Activated T-cell treated with anti-CD3 and anti-CD28 coated beads, Interleukin-2, amount 50 U/mL, for 1 hour (primary cell): ENCODE results near the gene EPHB6.

ENCODE experiments used
- DNase-seq: peaks from one replicate; pipeline ENCODE4 v3.0.0-alpha.2; 2020

The EPHB6 gene

DNA sequence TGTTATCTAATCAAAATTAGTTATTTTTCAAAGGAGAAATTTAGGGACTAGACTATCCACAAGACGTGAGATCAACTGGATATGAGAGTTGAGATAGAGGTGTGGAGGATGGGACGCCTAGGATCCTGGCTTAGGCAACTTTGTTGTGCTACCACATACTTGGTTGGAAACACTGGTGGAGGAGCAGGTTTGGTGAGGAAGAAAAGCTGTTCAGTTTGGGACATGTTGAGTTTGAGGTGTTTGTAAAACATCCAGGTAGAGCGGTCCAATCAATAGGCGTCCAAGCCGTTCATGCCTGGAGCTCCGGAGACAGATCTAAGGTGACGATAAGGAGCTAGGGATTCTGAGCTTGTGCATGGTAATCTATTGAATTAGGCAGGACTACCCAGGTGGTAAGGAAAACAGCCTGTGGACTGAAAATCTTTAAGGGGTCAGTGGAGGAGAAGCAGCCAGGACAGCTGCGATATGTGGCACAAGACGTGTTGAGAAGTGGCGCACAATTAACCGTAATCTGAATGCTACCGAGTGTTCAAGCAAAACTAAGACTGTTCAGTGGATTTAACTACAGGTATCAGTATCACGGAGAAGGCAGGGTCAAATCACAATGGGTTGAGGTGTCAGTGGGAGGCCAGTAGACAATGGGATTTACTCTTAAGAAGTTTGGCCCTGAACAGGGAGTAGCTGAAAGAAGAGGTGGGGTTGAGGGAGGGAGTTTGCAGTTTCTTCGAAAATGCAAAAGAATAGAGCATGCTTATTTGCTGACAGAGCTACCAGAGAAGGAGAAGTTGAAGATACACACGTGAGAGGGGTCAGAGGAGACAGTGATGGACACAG, 46.8 kb downstream of the EPHB6 start:
- no peak for DNase-seq

DNA sequence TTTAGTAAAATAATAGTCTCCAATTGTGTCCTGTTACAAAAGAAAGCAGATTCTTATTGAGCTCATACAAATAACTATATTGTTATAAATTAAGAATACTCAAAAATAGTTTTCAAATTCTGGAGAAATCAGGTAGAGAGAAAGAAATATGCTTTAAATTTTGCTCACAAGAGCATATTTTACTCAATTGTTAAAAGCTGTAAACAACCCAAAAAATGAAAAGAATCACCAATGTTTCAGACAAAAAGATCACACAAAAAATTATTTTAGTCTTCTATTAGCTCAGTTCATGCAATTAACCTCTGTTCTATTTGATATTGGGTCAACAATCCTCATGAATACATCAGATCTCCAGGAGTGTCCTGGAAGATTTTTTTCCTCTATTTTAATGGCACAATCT, 49.3 kb downstream of the EPHB6 start:
- DNase-seq, result no peak

DNA sequence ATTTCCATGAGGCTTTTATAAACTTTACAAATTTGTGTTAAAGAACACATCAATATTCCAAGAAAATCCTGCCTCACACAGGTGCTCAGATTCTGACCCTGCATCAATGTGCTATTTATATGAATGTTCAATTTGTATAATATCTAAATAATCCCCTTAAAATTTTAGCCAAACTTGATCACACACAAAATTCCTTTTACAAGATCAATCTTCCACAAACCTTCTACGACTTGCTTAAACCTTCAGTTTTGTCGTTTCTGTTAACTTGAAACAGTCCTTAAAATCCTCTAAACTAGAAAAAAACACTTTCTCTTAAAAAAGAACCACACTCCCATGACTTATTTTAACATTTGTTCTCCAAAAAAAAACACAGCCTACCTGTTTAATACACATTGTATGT, 50.9 kb downstream of the EPHB6 start:
- DNase-seq, result no peak

DNA sequence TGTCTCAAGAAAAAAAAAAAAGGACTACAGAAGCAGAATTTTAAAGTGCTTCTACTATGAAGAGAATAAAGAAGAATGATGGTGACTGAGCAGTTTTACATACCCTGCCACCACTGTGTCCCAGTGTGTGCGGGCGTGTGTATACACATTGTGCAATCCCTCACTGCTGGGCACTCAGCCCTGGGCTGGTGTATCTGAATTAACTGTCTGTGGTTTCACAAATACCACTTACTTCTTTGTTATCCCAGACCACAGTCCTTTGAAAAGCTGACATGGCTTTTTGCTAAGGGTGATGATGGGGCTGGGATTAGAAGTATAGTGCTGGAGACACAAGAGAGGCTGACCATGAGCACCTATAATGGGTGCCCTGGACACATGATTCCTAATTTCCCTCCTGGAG, 51.8 kb downstream of the EPHB6 start:
- DNase-seq, result no peak

DNA sequence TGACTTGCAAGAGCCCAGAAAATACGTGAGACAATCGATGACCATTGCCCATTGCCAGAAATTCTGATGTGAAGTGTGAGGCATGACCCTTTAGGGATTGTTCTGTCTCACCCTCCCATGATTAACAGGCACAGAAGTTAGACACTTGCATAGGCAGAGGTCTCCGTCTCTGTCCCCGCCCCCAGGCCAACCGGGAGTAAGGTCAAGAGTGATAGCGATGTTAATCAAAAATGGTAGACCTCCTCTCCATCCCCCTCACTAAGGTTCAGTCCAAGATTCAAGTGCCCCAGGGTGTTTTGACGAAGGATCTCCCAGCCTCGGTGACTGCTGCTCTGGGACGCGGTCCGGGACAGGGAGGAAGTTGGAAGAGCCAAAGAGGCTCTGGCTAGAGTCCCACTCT, 53.4 kb downstream of the EPHB6 start:
- DNase-seq, result no peak

DNA sequence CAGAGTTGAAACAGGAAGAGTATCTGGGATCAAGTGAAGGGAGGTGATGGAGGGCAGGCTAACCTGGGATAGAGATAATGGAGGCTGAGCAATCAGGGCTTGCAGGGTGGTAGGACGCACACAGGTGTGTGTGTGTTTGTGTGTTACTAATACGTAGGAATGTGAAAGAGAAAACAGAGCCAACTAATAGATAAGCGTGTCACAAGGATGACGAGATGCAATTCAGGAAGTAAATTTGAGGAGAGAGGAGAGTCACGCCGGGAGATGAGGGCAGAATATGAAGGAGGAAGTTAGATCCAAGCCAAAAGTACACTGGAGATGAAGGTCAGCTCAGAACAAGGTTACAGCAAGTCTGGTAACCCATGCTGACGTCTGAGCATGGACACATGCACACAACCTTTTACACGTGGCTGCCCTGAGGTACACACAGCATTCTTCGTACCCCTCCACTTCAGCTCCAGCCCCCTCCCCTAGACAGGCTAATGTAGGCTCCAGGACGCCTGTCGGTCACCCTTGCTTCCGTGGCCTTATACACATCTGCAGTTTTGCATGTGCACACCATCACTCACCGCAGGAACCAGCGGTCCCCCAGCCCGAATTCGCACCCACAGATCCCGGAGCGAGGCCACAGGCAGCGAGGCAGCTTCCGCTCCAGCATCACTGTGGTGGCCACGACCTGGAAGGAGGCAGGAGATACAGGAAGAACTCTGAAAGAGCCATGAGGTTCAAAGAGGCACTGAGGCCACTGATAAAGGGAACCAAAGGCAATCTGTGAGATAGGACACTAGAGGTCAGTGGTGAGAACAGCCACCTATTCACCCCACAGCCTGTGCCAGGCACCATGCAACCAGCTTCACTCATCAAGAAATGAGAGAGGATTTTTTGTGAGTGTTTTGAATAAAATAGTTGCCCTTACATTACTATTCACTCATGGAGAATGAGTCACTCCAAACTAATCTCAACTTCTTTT, 54.3 kb downstream of the EPHB6 start:
- no peak for DNase-seq

DNA sequence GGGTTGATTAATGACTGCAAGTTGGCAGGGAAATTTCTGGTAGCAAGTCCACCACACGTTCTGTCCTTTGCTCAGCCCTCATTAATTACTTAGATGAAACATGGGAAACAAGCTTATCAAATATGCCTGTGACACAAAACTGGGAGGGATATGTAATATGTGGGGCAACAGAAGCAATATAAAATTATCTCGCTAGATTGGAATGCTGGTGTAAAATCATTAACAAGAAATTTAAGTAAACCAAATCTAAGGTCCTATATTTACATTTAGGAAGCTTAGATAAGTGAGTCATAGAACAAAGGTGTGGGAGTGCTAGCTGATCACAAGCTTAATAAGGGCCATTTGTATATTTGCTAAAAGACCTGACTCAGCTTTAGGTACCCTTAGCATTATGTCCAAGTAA, 55.2 kb downstream of the EPHB6 start:
- DNase-seq, result no peak

DNA sequence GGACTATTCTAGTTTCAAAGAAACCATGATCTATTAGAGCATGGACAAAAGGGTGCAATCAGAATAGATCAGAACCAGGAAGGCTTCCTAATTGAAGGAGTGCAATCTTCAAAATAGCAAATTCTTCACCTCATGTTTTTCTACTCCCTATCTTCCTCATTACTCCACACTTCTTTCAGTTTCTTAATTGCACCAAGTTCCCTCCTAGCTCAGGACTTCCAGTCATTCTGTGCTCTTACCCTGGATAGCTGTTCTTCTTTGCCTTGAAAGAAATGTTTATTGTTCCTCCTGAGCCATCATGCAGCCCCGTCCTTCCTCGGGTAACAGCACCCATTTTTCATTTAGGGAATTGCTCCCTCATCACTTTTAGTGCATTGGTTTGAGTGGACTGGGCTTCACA, 55.6 kb downstream of the EPHB6 start:
- no peak for DNase-seq

DNA sequence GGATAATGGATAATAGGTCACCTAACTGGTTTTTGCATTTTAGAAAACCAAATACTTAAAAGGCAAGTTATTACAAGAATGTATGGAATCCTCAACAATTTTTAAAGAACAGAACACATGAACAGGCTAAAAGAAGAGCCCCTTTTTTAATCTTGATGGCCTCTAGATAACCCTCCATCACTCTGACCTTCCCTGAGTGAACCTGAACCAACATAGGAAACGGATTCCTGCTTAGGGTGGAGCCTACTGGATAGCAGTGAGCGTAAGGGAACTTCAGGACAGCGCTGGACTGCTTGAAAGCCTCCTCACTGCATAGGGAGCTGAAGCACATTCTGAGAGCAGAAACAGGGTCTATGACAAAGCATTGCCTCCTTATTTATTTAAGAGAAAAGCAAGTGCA, 58.2 kb downstream of the EPHB6 start:
- no peak for DNase-seq

DNA sequence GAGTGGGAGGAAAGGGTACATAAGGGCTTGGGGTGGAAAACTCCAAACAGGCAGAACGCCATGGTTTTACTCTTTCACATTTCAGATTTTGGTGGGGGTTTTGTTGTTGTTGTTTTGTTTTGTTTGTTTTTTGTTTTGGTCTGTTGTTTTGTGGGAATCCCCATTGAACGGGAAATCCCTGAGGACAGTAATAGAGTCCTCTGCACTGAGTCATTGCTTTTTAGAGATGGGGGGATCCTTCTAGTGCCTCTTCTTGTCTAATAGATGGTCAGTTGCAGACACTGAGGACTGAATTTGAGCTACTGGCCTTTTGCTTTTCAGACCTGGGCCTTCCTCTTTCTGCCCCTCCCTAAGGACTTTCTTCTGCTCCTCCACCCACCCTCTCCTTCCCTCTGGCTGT, 58.7 kb downstream of the EPHB6 start:
- no peak for DNase-seq

DNA sequence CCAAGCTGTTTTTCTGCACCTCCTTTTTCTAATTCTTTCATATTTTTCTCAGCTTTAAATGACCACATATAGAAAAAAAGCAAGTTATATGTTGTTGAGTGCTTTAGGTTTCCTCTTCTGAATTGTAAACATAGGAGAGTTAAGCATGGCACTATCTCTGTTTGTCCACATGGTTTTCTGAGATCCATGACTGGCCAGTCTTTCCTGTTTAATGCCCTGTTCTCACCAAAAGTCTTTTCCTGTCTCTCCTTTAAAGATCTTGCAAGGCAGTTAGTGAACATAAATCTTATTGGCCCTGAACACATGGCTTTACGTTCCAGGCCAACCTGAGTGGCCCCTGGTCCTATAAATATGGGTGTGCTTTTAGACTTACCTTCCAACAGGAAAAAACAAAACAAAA, 59.2 kb downstream of the EPHB6 start:
- DNase-seq, result no peak

DNA sequence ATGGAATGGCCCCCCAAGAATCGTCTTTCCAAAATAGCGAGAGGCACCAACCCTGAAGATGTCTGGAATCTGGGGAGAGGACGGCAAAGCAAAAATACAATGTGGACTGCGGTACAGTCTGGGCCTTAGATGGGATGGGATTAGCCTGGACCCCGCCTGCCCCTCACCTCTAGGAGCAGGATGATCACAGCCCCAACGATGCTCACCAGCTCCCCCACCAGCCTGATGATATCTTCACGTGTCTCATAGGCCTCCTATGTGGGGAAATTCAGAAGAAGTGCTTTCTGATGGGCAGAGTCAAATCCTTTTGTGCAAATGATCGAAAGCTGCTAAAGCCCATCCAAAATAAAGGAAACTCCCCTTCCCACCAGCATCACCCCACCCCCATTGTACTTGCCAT, 60.4 kb downstream of the EPHB6 start:
- no peak for DNase-seq

DNA sequence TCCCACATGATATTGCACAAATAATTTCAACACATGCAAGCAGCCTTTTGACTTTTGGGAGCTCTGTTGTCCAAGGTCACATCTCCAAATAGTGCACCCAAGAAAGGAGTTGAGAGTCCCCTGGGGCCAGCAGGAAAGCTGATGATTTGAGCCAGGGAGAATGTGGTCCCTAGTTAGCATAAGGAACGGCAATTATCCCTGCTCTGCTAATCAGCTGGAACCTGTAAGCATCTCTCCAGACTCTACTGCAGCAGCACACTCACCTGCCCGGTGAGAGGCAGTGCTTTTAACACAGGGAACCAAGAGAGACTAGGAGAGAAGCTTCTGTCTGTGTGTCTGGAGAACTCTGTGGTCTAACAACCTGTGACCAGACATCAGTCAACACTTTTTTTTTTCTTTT, 61.6 kb downstream of the EPHB6 start:
- no peak for DNase-seq

DNA sequence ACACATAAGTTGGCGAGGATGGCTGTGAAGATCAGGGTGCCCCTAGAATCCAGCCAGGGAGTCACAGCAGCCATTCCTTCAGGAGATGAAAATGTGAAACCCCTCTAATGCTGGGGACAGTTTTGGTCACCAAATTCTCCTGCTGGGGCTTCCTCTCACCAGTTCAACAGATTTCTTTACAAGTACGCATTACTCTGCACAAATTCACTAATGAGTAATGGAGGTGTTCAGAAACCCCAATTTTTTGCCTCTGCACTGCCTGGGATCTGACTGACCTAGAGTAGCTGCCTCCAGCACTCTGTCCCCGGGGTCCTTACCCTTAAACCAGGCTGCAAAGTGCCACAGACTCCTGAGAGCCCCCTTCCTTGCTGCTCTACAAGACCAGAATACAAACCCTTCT, 62.6 kb downstream of the EPHB6 start:
- no peak for DNase-seq

DNA sequence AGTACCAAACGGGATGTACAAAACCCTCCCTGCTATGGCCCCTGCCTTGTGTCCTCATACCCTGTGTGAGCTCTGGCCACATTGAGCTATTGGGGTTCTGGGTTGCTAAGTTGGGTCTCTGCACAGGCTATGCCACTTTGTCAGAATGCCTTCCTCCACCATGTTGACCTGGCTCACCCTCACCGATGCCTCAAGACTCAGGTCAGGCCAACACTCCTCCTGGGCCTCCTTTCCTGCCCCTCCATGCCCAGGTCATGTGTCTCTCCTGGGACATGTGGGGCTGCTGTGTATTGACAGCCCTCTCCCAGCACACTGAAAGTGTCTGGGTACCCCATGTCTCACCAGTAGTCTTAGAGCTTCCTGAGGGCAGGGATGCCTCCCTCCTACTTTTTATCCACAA, 64.0 kb downstream of the EPHB6 start:
- no peak for DNase-seq

DNA sequence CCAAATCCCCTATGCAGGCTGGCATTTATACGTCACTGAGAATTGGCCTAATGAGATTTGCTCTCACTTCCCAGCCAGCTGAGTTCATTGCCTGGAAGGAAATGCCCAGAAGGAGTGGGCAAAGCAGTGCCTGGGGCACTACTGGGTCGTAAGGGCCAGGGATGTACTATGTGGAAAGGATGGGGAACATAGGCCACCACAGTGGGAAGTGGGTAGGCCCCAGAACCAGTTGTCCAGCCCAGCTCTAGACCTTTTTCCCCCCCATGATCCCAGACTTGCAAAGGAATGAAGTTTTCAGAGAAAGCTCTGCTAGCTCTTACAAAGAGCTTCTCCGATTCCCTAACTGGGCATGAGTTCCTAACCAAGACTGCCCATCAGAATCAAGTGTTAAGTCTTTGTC, 64.8 kb downstream of the EPHB6 start:
- DNase-seq, result no peak
